GM18520 (cell line): Measurements from ENCODE around the gene ADRB1.

ENCODE experiments used
- ATAC-seq: cut with Tn5 transposase; IDR thresholded peaks from one replicate; pipeline ENCODE4 v1.9.1; 2021; ENCODE audit not compliant: unreplicated experiment

ADRB1 gene

GRCh38 chr10:114053946-114054345, 10.3 kb downstream of the ADRB1 start:
- no peak for ATAC-seq

GRCh38 chr10:114057855-114058254, 14.2 kb downstream of the ADRB1 start:
- no peak for ATAC-seq

GRCh38 chr10:114058297-114058696, 14.6 kb downstream of the ADRB1 start:
- no peak for ATAC-seq

GRCh38 chr10:114059561-114059960, 15.9 kb downstream of the ADRB1 start:
- no peak for ATAC-seq

DNA sequence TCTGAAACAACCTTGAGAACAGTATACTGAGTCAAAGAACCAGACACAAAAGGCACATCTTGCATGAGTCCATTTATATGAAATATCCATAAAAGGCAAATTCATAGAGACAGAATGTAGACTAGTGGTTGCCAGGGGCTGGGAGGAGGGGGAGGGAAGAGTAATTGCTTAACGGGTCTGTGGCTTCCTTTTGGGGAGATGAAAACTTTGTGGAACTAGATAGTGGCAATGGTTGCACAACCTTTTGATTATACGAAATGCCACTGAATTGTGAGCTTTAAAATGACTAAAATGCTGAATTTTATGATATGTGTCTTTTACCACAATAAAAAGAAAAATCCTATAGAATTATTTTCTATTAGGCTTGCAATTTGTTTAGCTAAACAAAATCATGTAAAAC, 16.8 kb downstream of the ADRB1 start:
- ATAC-seq = no peak

GRCh38 chr10:114061148-114061547, 17.5 kb downstream of the ADRB1 start:
- no peak for ATAC-seq

- ATAC-seq = no peak
Measured at GRCh38 chr10:114061789-114062188, 18.1 kb downstream of the ADRB1 start.

- no peak for ATAC-seq
Measured at GRCh38 chr10:114064151-114065048, 20.7 kb downstream of the ADRB1 start.

DNA sequence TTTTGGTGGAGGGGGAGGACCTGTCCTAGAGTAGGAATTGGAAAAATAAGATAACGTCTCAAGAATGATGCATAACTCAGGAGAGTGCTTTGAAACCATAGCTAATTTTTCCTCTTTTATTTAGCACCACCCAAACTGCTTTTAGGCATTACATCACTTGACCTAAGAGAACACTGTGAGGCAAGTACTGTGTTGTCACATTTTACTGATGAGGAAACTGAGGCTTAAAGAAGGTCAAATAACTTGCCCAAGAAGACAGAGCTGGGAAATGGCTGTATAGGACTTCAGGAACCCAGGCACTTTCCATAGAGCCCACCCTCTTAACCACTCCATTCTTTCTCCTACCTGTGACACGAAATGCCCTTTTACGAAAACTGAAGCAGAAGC, 21.4 kb downstream of the ADRB1 start:
- ATAC-seq = no peak

GRCh38 chr10:114068054-114068707, 24.5 kb downstream of the ADRB1 start:
- no peak for ATAC-seq

GRCh38 chr10:114070710-114071109, 27.0 kb downstream of the ADRB1 start:
- no peak for ATAC-seq

DNA sequence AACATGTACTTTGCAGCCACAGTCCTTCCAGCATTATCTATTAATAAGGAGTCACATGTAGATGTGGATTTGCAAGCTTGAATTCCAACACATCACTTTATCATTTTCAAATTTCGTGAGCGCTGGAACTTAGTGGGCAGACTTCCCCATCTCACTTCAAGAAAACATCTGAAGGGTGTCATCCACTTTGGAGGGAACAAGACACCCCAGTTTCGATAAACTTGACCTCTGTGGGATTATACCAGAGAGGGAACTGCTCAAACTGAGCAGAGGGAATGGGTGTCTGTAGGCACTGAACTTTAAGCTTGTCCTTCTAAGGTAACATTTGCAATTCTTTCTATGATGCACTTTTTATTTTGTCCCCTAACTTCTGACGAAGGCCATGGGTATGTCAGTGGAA, 27.5 kb downstream of the ADRB1 start:
- ATAC-seq = no peak

DNA sequence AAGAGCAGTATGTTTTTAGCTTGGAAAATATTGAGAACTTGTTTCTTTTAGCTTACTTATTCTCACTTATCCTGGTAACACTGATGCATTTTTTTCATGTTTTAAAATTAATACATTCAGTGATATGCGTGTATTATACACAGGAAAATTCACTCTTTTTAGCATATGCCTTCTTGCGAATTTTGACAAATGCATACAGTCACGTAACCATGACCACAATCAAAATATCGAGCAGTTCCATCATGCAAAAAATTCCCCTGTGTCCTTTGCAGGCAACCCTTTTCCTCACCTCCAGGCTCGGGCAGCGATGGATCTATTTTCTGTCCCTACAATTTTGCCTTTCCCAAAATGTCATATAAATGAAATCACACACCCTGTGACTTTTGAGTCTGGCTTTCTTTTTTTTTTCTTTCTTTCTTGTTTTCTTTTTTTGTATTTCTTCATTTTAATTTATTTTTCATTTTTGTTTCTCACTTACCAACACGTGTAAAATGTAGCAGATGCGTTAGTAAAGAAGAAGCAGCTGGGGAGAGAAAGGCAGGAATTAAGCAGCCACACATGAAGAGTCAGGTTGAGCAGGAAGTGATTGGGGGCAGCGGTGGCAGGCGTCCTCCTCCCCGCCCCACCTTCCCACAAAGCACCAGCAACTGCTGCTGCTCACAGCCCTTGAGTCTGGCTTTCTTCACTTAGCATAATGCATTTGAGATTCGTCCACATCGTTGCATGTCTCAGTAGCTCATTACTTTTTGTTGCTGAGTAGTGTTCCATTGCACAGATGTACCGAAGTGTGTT, 29.9 kb downstream of the ADRB1 start:
- ATAC-seq = no peak

- ATAC-seq = no peak
Measured at GRCh38 chr10:114075093-114075492, 31.4 kb downstream of the ADRB1 start.

- no peak for ATAC-seq
Measured at GRCh38 chr10:114077347-114077746, 33.7 kb downstream of the ADRB1 start.

GRCh38 chr10:114077815-114078219, 34.2 kb downstream of the ADRB1 start:
- ATAC-seq = peak; percentile 81

DNA sequence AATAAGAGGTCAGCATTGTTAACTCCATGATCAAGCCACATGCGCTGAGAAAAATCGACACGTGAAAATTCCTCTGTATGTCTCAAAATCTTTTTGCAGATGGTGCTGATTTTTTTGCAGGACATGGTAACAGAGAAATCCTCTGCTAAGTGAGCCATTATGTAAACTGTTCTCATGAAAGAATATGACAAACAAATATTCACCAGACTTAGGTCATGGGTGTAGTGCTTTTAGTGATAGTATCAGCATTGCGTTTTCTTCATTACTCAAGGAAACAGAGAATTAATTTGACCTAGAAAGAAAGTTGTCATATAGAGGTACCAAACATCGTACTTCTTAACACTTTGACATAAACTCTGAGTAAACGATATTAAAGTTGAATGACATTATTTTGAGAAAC, 34.7 kb downstream of the ADRB1 start:
- ATAC-seq = no peak

GRCh38 chr10:114079421-114079820, 35.8 kb downstream of the ADRB1 start:
- ATAC-seq = no peak

DNA sequence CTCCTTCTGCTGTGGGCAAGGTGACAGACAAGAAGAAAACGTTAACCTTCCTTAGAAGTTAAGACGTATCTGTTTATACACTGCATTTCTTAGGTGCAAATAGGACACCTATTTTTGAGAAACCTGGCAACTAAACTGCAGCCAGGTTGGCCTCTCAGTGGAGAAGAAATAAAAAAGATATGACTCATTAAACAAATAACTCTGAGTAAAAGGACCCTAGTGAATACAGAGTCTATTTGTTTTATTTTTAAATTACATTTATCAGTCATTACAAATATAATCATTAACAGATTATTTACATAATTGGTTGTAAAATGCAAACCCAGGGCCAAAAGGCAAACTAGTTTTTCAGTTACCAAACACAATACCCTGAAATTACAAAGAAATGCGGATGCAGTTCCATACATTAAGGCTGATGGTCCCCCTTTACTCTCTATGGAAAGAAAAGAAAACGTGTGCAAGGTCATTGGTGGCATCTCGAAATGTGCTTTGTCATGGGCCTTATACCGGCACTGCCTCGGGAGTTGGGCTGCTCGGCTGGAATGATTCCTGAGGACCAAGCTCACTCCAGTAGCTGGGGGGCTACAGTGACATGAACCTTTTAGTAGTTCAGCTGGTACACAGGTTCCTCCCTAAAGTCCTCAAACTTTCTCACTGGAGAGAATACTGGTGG, 38.4 kb downstream of the ADRB1 start:
- ATAC-seq = no peak

GRCh38 chr10:114083040-114083439, 39.4 kb downstream of the ADRB1 start:
- no peak for ATAC-seq

DNA sequence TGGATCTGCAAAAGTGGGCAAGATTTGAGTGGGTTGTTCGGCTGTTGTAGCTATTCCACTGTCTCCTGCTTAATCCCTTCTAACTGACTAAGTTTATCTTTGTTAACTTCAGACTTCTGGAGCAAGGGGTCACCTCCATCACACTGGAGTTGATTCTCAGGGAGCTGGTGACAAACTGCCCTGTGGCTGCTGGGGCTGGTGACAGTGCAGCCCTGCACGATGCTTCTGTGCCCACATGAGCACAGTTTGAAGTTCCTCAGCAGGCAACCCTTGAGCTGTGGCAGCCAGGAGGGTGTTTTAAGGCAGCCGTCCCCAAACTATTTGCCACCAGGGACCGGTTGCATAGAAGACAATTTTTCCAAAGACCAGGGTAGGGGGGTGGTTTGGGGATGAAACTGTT, 40.5 kb downstream of the ADRB1 start:
- ATAC-seq = no peak
